Neural cell (in vitro differentiated cells): ENCODE results near the gene FASTKD2.

Experiments
- CTCF ChIP-seq: fragments of 450-650 bp; IDR thresholded peaks from 2 replicates; pipeline ENCODE4 v1.5.1; 2014; ENCODE audit warnings: antibody characterized with exemption, mild to moderate bottlenecking, moderate library complexity; ENCODE audit not compliant: poor library complexity, severe bottlenecking
- EZH2 ChIP-seq: fragments of 200-600, 300-800 bp; shearing (Covaris generic), sonication (generic); IDR thresholded peaks from 2 replicates; pipeline ENCODE4 v1.6.1; 2014; ENCODE audit warnings: antibody characterized with exemption, low read length, borderline replicate concordance, mild to moderate bottlenecking; ENCODE audit not compliant: insufficient read depth, poor library complexity, severe bottlenecking
- POLR2AphosphoS5 ChIP-seq: IDR thresholded peaks from 2 replicates; pipeline ENCODE4 v1.6.1; 2012
- REST ChIP-seq: IDR thresholded peaks from 2 replicates; pipeline ENCODE4 v1.6.1; 2012; ENCODE audit warnings: borderline replicate concordance

DNA sequence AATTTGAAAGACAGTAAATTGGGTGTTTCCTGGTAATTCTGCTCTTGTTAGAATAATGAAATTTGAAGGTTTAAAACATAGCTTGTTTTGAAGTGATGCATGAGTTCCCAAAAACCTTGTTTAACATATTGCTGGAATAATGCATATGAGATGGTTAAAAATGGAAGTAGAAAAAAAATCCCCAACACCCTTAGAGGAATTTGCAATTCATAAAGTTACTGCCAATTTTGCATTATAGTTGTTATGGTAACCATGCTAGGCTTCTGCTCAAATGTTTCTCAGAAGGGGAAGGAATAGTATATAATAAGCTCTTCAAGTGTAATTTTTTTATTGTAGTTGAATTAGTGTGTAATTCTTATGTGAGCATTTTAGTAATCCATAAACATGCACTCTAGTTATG, 49.1 kb downstream of the FASTKD2 start:
- TF ChIP-seq POLR2AphosphoS5 (no peak), CTCF (no peak), EZH2 (no peak), REST (no peak)
